Brain pericyte (primary cell): ENCODE measurements around the gene FUOM.

ENCODE experiments used
- DNase-seq: peaks from one replicate; pipeline ENCODE4 v3.0.0-alpha.2; 2012; ENCODE audit warnings: low read depth, low spot score

Gene FUOM

DNA sequence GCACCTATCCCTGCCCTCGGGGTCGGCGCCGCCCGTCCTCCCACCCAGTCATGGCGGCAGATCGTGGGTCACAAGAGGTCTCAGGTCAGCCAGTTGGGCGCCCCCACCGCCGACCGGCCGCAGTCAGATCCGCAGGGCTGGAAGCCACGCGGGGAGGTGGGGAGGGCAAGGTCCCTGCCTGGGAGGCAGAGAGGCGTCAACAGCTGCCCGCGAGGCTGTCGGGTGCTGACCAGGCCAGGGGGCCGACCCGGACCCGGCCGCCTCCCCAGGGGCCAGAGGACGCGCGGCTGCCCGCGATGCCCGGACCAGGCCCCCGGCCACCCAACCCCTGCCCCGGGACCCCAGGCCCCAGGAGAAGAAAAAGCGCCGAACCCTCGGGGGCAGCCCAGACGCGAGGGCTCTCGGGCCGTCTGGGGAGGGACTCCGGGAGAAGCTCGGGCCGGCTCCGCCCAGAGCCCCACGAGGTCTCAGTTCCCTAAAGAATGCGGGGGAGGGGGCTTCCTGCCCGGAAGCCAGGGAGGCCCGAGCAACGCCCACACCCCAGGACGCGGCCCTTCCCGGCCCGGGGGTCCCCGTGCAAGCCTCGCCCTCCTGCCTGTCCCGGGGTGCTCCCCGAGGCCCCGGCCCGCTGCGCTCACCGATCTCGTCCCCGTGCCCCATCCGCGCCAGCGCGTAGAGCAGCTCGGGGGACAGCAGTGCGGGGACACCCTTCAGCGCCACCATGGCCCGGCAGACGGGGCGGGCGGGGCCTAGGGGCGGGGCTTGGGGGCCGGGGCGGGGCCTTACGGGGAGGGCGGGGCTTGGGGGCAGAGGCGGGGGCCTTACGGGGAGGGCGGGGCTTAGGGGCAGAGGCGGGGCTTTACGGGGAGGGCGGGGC, at the start of gene FUOM:
Gene FUOM (minus strand): TSS at position 735 of the 877 bp plus-strand sequence. CDS start 12 bp downstream, at position 723.
- DNase-seq, result no peak

DNA sequence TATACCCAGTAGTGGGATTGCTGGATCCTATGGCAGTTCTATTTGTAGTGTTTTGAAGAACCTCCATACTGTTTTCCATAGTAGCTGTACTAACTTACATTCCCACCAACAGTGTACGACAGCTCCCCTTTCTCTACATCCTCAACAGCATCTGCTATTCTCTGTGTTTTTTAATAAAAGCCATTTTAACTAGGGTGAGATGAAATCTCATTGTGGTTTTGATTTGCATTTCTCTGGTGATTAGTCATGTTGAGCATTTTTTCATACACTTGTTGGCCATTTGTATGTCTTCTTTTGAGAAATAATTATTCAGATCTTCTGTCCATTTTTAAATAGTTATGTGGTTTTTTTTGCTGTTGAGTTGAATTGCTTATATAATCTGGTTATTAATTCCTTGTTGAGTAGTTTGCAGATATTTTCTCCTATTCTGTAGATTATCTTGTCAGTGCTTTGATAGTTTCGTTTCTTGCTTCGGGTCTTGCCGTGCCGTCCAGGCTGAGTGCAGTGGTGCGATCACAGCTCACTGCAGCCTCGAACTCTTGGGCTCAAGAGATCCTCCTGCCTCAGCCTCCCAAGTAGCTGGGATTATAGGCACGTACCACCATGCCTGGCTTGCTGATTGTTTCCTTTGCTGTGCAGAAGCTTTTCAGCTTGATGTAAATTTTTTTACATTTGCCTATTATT, 48.2 kb upstream of the FUOM start:
- DNase-seq, result no peak

- no peak for DNase-seq
Observed at GRCh38 chr10:133405272-133405671, 47.5 kb upstream of the FUOM start.

DNA sequence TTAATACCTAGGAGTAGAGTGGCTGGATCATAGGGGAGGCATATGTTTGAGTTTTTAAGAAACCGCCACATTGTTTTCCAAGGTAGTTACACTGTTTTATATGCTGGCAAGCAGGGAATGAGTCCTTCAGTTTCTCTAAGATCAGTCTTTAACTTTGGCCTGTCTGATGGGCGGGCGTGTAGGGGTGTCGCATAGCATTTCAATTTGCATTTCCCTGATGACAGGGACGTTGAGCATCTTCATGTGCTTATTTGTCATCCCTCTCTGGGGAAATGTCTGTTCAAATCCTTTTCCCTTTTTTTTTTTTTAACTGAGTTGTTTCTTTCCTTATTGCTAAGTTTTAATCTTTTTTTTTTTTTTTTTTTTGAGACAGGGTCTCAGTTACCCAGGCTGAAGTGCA, 46.0 kb upstream of the FUOM start:
- DNase-seq, result no peak

GRCh38 chr10:133403359-133403758, 45.5 kb upstream of the FUOM start:
- DNase-seq, result no peak

- DNase-seq, result no peak
Observed at GRCh38 chr10:133401981-133402725, 44.3 kb upstream of the FUOM start.

GRCh38 chr10:133401500-133401899, 43.7 kb upstream of the FUOM start:
- DNase-seq, result no peak

DNA sequence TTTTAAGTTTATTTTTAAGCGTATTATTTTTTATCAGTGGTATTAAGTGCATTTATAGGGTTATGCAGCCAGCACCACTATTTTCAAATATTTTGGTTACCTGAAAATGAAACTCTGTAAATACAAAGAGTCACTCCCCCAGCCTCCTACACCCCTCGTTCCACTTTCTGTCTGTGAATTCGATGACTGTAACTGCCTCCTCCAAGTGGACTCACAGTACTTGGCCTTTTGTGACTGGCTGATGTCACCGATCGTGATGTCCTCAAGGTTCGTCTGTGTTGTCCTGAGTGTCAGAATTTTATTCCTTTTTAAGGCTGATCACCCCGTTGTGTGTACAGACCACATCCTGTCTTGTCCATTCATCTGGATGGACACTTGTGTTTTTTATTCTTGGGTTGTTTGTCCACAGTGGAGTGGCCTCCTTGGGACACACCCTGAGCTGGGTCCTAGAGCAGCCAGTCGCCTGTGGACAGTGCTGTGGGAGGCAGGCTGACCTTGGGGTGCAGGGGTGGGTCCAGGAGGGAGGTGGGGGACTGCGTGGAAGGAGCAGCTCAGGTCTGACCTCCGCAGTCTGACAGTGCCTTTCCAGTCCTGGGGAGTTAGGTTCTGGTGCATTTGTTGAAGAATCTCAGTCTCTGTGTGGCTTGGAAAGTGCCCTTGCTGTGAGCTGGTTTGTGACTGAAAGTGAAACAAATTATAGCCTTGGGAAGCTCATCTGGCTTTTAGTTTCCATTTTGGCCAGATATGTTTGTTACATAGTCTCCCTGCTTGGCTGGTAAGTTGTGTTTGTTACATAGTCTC, 43.0 kb upstream of the FUOM start:
- no peak for DNase-seq

DNA sequence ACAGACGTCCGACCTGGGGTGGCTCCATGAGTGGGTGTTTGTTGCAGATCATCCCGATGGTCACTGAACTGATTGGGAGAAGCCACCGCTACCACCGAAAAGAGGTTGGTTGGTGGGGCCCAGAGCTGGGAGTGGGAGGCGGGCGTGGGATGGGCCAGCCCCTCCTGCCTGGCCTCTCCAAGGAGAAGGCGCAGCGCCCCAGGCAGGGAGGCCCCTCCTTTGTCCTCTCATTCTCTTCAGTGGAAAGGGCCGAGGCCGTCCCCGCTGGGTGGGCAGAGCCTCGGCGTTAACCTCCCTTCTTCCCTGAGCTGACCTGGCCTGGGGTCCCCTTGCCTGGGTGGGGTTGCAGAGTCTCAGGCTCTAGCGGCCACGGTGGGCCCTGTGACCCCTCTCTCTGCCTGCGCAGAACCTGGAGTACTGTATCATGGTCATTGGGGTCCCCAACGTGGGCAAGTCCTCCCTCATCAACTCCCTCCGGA, 41.3 kb upstream of the FUOM start:
- DNase-seq, result no peak

GRCh38 chr10:133397938-133398337, 40.1 kb upstream of the FUOM start:
- no peak for DNase-seq

- no peak for DNase-seq
Observed at GRCh38 chr10:133396035-133396624, 38.3 kb upstream of the FUOM start.

DNA sequence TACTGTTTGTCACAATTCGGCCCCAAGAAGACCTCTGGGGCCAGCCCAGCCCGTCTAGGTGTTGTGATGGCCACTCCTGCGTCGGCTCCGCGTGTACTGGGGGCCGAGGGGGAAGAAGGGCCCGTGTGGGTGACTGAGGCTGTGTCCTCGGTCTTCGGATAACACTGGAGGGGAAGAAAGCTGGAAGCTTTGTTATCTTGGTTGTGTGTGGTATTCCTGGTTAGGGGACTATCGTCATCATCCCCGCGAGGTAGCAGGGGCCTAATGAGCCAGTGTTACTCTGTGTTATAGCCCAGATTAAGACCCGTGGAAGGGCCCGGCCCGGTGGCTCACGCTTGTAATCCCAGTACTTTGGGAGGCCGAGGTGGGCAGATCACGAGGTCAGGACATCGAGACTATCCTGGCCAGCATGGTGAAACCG, 37.0 kb upstream of the FUOM start:
- DNase-seq, result no peak

DNA sequence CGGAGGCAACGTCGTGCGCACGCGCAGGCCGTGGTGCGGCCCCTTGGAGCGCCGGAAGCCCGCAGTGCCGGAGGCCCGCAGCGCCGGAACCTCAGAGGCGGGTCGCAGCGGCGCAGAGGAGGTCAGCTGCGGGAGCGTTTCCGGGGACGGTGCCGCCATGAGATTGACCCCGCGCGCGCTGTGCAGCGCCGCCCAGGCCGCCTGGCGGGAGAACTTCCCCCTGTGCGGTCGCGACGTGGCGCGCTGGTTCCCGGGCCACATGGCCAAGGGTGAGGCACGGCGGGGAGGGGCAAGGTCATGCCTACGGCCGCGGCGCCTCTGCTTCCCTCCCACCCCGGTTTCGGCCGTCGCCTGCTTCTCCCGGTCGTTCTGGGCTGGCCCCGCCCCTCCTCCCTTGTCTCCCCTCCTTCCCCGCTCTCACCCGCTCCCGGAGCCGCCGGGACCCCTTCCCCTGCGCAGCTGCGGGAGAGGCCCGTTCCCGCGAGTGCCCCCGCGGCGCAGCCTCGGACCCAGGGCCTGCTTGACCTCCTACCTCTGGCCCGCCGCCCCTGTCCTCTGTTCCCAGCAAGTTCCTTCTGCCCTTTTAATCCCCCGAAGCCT, 36.3 kb upstream of the FUOM start, which contains the start of gene MTG1:
Gene MTG1 (plus strand): TSS at position 94 of the 600 bp plus-strand sequence. CDS start 64 bp downstream, at position 158.
- DNase-seq, result peak; percentile 73

DNA sequence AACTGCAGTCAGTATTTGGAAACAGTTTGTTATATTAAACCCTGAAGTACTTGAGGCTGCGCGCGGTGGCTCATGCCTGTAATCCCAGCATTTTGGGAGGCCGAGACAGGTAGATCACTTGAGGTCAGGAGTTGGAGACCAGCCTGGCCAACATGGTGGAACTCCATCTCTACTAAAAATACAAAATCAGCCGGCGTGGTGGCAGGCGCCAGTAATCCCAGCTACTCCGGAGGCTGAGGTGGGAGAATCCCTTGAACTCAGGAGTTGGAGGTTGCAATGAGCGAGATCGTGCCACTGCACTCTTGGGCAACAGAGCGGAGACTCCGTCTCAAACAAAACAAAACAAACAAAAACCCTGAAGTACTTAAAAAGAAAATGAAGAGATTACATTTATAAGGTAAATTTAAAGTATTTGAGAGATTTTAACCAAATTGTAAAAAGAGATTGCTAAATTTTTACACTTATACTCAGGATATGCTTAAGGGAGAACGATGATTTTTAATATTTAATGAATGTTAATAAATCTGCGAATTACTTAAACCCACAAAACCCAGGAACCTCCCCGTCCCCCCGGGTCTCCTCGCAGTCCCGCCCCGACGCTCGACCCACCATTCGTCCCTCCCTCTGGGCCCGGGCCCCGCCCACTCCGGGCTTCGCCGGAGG, 35.7 kb upstream of the FUOM start:
- DNase-seq, result no peak

DNA sequence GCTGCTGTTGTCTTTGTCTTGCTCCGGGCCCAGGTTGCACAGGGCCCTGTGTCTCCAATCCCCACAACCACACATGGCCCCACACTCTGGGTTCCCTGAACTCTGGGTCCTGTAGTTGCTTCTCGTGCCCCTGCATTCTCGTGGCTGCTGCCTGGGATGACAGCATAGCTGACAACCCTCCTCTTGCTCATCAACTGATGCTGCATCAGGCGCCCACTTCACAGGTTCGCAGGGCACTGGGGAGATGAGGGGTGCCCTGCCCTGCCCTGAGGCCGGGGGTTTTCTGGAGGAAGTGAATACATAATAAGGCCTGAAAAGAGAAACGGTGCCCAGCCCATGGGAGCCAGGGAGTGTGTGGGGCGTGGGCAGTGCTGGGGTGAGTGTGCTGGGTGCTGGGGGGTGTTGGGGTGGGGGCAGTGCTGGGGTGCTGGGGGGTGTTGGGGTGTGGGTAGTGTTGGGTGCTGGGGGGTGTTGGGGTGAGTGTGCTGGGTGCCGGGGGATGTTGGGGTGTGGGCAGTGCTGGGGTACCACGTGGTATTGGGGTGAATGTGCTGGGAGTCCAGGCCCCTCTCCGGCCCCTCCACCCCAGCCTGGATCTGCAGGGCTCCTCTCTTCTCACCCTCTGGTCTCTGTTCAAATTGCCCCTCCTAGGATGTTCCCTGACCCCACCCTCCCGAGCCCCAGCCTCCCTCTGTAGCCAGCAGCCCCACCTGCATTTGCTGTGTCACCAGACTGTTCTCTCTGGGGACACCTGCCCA, 34.1 kb upstream of the FUOM start:
- no peak for DNase-seq

DNA sequence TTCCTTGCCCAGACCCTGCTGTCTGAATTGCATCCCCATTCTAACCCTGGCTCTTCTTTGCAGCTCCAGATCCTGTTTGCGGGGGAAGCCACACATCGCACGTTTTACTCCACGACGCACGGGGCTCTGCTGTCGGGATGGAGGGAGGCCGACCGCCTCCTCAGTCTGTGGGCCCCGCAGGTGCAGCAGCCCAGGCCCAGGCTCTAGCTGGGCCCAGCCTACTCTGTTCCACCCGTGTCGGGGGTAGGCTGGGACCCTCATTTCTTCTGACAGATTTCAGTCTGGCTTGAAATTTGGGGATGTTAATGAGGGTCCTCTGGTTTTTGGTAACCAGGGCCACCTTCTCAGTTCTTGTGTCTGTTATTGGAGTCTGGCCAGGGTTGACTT, 33.4 kb upstream of the FUOM start:
- DNase-seq, result no peak

GRCh38 chr10:133390597-133391248, 32.9 kb upstream of the FUOM start:
- DNase-seq, result no peak

DNA sequence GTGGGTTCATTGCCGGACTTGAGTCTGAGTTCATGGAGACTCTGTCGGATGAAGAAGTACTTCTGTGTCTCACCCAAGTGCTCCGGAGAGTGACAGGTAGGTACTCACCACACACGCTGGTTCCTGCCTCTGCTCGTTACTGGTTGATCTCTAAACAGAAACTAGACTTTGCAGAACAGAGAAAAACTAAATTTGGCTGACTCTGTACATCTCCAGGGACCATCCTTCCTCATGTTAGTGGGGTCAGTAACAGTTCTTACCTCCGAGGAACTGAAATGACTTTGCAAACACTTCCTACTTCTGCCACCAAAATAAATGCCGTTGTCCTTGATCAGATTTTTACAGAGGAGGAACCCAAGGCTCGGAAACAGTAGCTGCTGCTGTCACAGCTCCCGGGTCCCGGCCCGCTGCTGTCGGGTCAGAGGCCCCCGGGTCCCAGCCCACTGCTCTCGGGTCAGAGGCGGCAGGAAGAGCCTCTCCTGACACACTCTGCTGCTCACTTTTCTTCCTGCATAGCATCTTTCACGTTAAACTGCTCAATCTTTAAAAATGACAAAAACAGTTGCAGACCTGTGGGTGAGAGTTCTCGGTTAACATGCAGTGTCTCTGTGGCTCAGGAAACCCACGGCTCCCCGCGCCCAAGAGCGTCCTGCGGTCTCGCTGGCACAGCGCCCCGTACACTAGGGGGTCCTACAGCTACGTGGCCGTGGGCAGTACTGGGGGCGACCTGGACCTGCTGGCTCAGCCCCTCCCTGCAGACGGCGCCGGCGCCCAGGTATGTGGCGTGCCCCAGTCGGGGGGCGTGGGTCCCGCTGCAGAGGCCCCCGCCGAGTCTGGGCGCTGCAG, 31.4 kb upstream of the FUOM start:
- no peak for DNase-seq
